Measurements from ENCODE around the gene NSRP1. TPM values are rescaled to one million over a fixed set of nuclear protein-coding genes. Genes with fewer than 3 reads are reported as not detected.

NSRP1 gene
- total RNA-seq, 2 donors from 2014 or later: 28.5 to 35.6 TPM

DNA sequence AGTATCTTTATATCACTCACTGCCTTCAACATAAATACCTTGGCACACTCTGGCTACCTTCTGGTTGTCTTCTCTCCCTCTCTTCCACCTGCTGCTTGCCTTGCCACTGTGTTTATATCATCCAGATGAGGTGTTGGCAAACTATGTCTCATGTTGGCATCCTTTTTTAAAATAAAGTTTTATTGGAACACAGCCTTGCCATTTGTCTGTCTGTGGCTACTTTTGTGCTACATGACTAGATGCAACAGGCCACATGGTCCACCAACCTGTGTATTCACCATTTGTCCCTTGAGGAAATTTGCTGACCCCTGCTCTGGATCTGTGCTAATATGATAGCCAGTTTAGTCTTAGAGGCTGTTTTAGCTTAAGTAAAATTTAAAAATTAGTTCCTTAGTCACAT is 36.8 kb downstream of the NSRP1 start:
- no peaks in the 10 kb centered on the region for H3K4me1 ChIP-seq (ENCODE audit: control insufficient read depth, insufficient read depth, low read length)
- Mint-ChIP-seq H3K4me1 (no peaks in the 10 kb centered on the region), H3K4me3 (no peak overlapping the region), H3K27me3 (ENCODE audit: insufficient read depth) (no peaks in the 10 kb centered on the region), H3K9me3 (peaks cover 4% of the 10 kb centered on the region), H3K27ac (no peak overlapping the region), H3K36me3 (ENCODE audit: low read depth) (peaks cover 46% of the 10 kb centered on the region)
- H3K27me3 ChIP-seq (ENCODE audit: control insufficient read depth, insufficient read depth, low read length, poor library complexity, severe bottlenecking): no peaks in the 10 kb centered on the region
- H3K27ac ChIP-seq (ENCODE audit: low read depth, low read length): no peak overlapping the region
- peaks cover 53% of the 10 kb centered on the region for H3K36me3 ChIP-seq (ENCODE audit: control insufficient read depth, insufficient read depth, low read length)
- H3K9me3 ChIP-seq (ENCODE audit: control insufficient read depth, low read length): peaks cover 13% of the 10 kb centered on the region
- no peak for DNase-seq
- H3K9ac ChIP-seq (ENCODE audit: extremely low read depth, low read length, poor library complexity, severe bottlenecking): no peak overlapping the region
- H3K4me3 ChIP-seq (ENCODE audit: low read length): no peak overlapping the region
- TF ChIP-seq, protein P1, sequence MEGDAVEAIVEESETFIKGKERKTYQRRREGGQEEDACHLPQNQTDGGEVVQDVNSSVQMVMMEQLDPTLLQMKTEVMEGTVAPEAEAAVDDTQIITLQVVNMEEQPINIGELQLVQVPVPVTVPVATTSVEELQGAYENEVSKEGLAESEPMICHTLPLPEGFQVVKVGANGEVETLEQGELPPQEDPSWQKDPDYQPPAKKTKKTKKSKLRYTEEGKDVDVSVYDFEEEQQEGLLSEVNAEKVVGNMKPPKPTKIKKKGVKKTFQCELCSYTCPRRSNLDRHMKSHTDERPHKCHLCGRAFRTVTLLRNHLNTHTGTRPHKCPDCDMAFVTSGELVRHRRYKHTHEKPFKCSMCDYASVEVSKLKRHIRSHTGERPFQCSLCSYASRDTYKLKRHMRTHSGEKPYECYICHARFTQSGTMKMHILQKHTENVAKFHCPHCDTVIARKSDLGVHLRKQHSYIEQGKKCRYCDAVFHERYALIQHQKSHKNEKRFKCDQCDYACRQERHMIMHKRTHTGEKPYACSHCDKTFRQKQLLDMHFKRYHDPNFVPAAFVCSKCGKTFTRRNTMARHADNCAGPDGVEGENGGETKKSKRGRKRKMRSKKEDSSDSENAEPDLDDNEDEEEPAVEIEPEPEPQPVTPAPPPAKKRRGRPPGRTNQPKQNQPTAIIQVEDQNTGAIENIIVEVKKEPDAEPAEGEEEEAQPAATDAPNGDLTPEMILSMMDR (conservative IDR thresholded peaks at IDR 0.05): no peak

DNA sequence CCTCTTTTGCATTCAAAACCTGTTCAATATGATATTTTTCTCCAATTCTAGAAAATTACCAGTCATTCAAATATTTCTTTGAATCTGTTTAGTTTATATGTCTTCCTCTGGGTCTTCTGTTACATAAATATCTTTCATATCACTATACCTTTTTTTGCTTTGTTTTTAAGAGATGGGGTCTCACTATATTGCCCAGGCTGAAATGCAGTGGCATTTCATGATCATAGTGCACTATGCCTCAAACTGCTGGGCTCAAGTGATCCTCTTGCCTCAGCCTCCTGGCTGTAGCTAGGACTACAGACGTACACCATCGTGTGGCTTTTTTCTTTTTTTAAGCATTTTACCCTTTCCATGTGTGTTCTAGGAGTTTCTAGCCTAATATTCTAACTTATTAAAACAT is 38.8 kb downstream of the NSRP1 start:
- H3K36me3 Mint-ChIP-seq (ENCODE audit: low read depth): peaks cover 58% of the 10 kb centered on the region
- Histone ChIP-seq H3K27ac (ENCODE audit: low read depth, low read length) (no peak overlapping the region), H3K36me3 (ENCODE audit: control insufficient read depth, insufficient read depth, low read length) (peaks cover 56% of the 10 kb centered on the region), H3K4me1 (ENCODE audit: control insufficient read depth, insufficient read depth, low read length) (no peaks in the 10 kb centered on the region), H3K4me3 (ENCODE audit: low read length) (no peak overlapping the region), H3K9me3 (ENCODE audit: control insufficient read depth, low read length) (peaks cover 30% of the 10 kb centered on the region), H3K9ac (ENCODE audit: extremely low read depth, low read length, poor library complexity, severe bottlenecking) (no peak overlapping the region), H3K27me3 (ENCODE audit: control insufficient read depth, insufficient read depth, low read length, poor library complexity, severe bottlenecking) (no peaks in the 10 kb centered on the region)
- H3K4me1 Mint-ChIP-seq: no peaks in the 10 kb centered on the region
- H3K27me3 Mint-ChIP-seq (ENCODE audit: insufficient read depth): no peaks in the 10 kb centered on the region
- no peak for DNase-seq
- TF ChIP-seq, protein P1 (conservative IDR thresholded peaks at IDR 0.05): no peak
- peaks cover 21% of the 10 kb centered on the region for H3K9me3 Mint-ChIP-seq
- WGBS, 2 experiments (ENCODE audit: insufficient coverage in 1 of 2, insufficient read length in 1 of 2): 98 to 100% methylated on average over 2 of the region's 2 CpGs
- no peak overlapping the region for H3K27ac Mint-ChIP-seq
- no peak overlapping the region for H3K4me3 Mint-ChIP-seq

DNA sequence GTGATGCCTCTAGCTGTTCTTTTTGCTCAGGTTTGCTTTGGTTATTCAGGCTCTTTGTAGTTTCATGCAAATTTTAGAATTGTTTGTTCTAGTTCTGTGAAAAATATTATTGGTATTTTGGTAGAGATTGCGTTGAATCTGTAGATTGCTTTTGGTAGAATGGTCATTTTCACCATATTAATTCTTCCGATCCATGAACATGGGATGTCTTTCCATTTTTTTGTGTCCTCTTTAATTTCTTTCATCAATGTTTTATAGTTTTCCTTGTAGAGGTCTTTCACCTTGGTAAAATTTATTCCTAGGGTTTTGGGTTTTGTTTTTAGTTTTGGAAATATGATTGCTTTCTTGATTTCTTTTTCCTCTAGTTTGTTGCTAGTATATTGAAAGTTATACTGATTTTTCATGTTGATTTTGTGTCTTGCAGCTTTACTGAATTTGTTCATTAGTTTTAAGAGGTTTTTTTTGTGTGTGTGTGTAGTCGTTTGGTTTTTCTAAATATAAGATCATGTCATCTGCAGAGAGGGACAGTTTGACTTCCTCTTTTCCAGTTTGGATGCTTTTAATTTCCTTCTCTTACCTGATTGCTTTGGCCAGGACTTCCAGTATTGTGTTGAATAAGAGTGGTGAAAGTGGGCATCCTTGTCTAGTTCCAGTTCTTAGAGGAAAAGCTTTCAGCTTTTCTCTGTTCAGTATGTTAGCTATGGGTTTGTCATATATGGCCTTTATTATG is 42.4 kb downstream of the NSRP1 start:
- Histone ChIP-seq H3K9ac (ENCODE audit: extremely low read depth, low read length, poor library complexity, severe bottlenecking) (no peak overlapping the region), H3K27ac (ENCODE audit: low read depth, low read length) (no peak overlapping the region), H3K4me1 (ENCODE audit: control insufficient read depth, insufficient read depth, low read length) (no peaks in the 10 kb centered on the region), H3K9me3 (ENCODE audit: control insufficient read depth, low read length) (peaks cover 35% of the 10 kb centered on the region), H3K4me3 (ENCODE audit: low read length) (no peak overlapping the region), H3K36me3 (ENCODE audit: control insufficient read depth, insufficient read depth, low read length) (peaks cover 58% of the 10 kb centered on the region), H3K27me3 (ENCODE audit: control insufficient read depth, insufficient read depth, low read length, poor library complexity, severe bottlenecking) (no peaks in the 10 kb centered on the region)
- TF ChIP-seq, protein P1 (conservative IDR thresholded peaks at IDR 0.05): no peak
- DNase-seq: no peak
- no peaks in the 10 kb centered on the region for H3K4me1 Mint-ChIP-seq
- peaks cover 70% of the 10 kb centered on the region for H3K36me3 Mint-ChIP-seq (ENCODE audit: low read depth)
- no peak overlapping the region for H3K4me3 Mint-ChIP-seq
- H3K27me3 Mint-ChIP-seq (ENCODE audit: insufficient read depth): no peaks in the 10 kb centered on the region
- 92 to 100% methylated on average over 2 of the region's 3 CpGs for WGBS, 2 experiments (ENCODE audit: insufficient coverage in 1 of 2, insufficient read length in 1 of 2)
- H3K9me3 Mint-ChIP-seq: peaks cover 23% of the 10 kb centered on the region
- no peak overlapping the region for H3K27ac Mint-ChIP-seq

Data from endodermal cell (in vitro differentiated cells).